HL-60 (cell line): ENCODE results near the gene ADIG.

Experiments used
- DNase-seq, 2 experiments: peaks; one replicate each; pipeline ENCODE4 v3.0.0-alpha.2; 2010 to 2020; ENCODE audit warnings: low read depth in 1 of 2, low spot score in 1 of 2
- H3K27ac ChIP-seq: fragments of 250-450 bp; sonication (Bioruptor Pico); replicated peaks from 2 replicates; pipeline ENCODE4 v1.5.1; 2020; ENCODE audit warnings: mild to moderate bottlenecking, moderate library complexity
- H3K27me3 ChIP-seq: fragments of 250-450 bp; sonication (Bioruptor Pico); 2 replicates; pipeline ENCODE4 v1.5.1; 2021; ENCODE audit warnings: mild to moderate bottlenecking, moderate library complexity; ENCODE audit not compliant: insufficient read depth, poor library complexity, severe bottlenecking
- H3K4me3 ChIP-seq: replicated peaks from 2 replicates; pipeline ENCODE4 v1.5.1; 2011; ENCODE audit warnings: mild to moderate bottlenecking, control low read depth, low read length; ENCODE audit not compliant: insufficient read depth
- GABPA ChIP-seq: IDR thresholded peaks from 2 replicates; pipeline ENCODE4 v1.6.1; 2012; ENCODE audit warnings: low read depth
- POLR2AphosphoS5 ChIP-seq: IDR thresholded peaks from 2 replicates; pipeline ENCODE4 v1.6.1; 2012; ENCODE audit warnings: low read depth
- SPI1 ChIP-seq: IDR thresholded peaks from 2 replicates; pipeline ENCODE4 v1.6.1; 2012; ENCODE audit warnings: low read depth, mild to moderate bottlenecking, borderline replicate concordance
- TF ChIP-seq, protein P1 (sequence below): IDR thresholded peaks from 2 replicates; pipeline ENCODE4 v1.6.1; 2012; ENCODE audit warnings: low read depth; ENCODE audit not compliant: insufficient replicate concordance
- TF ChIP-seq, protein P2 (sequence below): IDR thresholded peaks from one replicate; pipeline ENCODE4 v1.5.1; 2011; ENCODE audit warnings: low read length, control low read depth, inconsistent platforms; ENCODE audit not compliant: insufficient read depth

ADIG gene

DNA sequence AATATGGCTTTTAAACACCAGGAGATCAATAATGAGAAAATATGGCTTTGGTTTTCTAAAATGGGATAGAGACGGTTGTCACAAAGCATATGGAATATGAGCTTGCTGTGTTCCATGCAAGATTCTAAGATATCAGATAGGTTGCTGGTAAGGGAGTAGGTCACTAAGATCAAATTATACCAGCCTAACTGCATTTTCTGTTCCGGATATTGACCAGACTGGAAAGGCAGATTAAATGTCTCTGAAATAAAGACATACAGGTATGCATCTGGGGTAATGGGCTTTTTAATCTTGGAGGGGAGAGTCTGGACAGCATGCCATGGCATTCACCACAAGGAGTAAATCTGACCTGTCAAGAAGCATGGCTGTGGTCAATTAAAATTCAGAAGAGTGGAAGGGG, 35.2 kb upstream of the ADIG start:
- DNase-seq, result no peak
- no peak for TF ChIP-seq SPI1
- TF ChIP-seq, protein P1, sequence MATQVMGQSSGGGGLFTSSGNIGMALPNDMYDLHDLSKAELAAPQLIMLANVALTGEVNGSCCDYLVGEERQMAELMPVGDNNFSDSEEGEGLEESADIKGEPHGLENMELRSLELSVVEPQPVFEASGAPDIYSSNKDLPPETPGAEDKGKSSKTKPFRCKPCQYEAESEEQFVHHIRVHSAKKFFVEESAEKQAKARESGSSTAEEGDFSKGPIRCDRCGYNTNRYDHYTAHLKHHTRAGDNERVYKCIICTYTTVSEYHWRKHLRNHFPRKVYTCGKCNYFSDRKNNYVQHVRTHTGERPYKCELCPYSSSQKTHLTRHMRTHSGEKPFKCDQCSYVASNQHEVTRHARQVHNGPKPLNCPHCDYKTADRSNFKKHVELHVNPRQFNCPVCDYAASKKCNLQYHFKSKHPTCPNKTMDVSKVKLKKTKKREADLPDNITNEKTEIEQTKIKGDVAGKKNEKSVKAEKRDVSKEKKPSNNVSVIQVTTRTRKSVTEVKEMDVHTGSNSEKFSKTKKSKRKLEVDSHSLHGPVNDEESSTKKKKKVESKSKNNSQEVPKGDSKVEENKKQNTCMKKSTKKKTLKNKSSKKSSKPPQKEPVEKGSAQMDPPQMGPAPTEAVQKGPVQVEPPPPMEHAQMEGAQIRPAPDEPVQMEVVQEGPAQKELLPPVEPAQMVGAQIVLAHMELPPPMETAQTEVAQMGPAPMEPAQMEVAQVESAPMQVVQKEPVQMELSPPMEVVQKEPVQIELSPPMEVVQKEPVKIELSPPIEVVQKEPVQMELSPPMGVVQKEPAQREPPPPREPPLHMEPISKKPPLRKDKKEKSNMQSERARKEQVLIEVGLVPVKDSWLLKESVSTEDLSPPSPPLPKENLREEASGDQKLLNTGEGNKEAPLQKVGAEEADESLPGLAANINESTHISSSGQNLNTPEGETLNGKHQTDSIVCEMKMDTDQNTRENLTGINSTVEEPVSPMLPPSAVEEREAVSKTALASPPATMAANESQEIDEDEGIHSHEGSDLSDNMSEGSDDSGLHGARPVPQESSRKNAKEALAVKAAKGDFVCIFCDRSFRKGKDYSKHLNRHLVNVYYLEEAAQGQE, result no peak
- TF ChIP-seq, protein P2, sequence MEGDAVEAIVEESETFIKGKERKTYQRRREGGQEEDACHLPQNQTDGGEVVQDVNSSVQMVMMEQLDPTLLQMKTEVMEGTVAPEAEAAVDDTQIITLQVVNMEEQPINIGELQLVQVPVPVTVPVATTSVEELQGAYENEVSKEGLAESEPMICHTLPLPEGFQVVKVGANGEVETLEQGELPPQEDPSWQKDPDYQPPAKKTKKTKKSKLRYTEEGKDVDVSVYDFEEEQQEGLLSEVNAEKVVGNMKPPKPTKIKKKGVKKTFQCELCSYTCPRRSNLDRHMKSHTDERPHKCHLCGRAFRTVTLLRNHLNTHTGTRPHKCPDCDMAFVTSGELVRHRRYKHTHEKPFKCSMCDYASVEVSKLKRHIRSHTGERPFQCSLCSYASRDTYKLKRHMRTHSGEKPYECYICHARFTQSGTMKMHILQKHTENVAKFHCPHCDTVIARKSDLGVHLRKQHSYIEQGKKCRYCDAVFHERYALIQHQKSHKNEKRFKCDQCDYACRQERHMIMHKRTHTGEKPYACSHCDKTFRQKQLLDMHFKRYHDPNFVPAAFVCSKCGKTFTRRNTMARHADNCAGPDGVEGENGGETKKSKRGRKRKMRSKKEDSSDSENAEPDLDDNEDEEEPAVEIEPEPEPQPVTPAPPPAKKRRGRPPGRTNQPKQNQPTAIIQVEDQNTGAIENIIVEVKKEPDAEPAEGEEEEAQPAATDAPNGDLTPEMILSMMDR, result no peak
- no peak for TF ChIP-seq GABPA
- TF ChIP-seq POLR2AphosphoS5, result no peak
- H3K27me3 ChIP-seq, result no peaks in the 10 kb centered on the region
- H3K27ac ChIP-seq, result no peak overlapping the region
- no peak overlapping the region for H3K4me3 ChIP-seq

DNA sequence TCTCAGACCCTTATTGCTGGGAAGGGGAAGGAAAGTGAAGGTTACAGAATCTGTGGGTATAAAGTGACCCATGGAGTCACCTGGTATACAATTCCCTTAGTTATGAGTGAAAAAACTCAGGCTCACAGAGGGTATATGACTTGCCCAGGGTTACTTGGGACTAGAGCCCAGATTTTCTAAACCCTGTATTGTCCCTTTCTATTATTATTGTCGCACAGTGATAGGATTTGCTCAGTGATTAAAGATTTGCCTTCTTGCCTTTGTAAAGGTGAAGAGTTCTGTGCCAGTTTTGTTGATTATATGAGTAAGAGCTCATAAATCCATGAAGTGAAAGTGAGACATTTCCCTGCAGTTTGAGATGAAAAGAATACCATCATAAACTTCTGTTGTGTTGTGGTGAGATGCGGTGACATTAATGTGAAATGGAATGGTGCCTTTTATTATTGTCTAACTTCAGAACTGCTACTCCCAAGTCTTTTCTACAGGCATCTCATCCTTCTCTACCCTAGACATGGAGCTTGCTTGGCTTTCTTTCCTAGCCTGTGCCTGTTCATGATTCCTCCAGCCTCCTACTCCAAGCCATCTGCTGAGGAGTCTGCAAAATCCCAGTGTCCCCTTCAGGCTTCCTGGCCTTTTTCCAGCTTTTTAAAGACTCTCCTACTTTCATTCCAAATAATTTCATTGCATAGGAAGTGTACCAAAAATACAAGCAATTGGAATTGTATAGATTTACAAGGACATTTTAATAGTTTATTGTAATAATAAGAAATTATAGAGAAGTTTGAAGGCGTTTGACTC, 33.5 kb upstream of the ADIG start:
- DNase-seq, result no peak
- no peaks in the 10 kb centered on the region for H3K27me3 ChIP-seq

DNA sequence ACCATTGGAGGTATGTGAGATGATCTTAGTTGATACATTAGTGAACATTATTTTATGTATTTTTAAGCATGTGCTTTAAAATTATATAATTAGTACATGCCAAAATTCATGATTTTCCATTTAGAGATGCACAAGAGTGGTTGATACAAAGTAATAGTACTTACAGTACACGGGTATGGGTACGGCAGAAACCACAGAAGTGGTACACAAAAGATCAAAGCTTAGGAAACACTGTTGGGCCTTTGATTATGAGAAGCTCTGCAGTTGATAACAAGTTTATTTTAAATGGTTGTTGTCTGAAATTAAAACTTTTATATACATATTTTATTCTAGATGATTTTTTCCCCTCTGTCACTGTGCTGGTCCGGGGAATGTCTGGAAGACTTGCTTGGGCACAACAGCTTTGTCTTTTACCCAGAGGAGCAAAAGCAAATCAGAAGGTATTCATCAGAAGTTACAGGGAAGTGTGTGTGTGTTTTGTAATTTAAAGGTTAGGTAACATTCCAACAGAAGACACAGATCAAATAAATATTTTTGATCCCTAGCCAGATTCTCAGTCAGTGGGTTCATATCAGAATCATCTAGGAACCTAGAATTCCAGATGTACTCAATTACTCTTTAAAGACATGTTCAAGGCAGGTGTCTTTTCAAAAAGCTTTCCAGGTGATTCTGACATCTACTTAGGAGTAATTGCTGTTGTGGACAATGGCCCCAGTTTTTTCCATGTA, 32.5 kb upstream of the ADIG start:
- Histone ChIP-seq H3K4me3 (no peak overlapping the region), H3K27ac (no peak overlapping the region), H3K27me3 (no peaks in the 10 kb centered on the region)
- TF ChIP-seq SPI1, result no peak
- TF ChIP-seq POLR2AphosphoS5, result no peak
- TF ChIP-seq, protein P1, result no peak
- no peak for TF ChIP-seq GABPA
- TF ChIP-seq, protein P2, result no peak
- DNase-seq, result no peak

More for the DNA sequence above, 33.5 kb upstream of the ADIG start:
- H3K27ac ChIP-seq, result no peak overlapping the region
- TF ChIP-seq SPI1 (no peak), GABPA (no peak), POLR2AphosphoS5 (no peak)
- TF ChIP-seq, protein P2, result no peak
- TF ChIP-seq, protein P1, result no peak
- H3K4me3 ChIP-seq, result no peak overlapping the region
